Mesothelial cell of epicardium (in vitro differentiated cells): ENCODE measurements around the gene EDNRA. TPM values are rescaled to one million over a fixed set of nuclear protein-coding genes. Genes with fewer than 3 reads are reported as not detected.

Experiments used
- DNase-seq, 2 experiments: peaks; one replicate each; pipeline ENCODE4 v3.0.0; 2021; ENCODE audit warnings: low spot score in 2 of 2; ENCODE audit not compliant: unreplicated experiment in 2 of 2
- H3K27ac Mint-ChIP-seq: 2 replicates; pipeline ENCODE4 v1.8.0; 2021; ENCODE audit warnings: mixed read lengths
- H3K27me3 Mint-ChIP-seq: 2 replicates; pipeline ENCODE4 v1.8.0; 2021; ENCODE audit warnings: low read depth, mixed read lengths
- H3K36me3 Mint-ChIP-seq: 2 replicates; pipeline ENCODE4 v1.8.0; 2021; ENCODE audit warnings: mixed read lengths
- H3K4me1 Mint-ChIP-seq: 2 replicates; pipeline ENCODE4 v1.8.0; 2021; ENCODE audit warnings: mixed read lengths
- H3K4me3 Mint-ChIP-seq: 2 replicates; pipeline ENCODE4 v1.8.0; 2021; ENCODE audit warnings: mild to moderate bottlenecking, moderate library complexity, mixed read lengths
- H3K9me3 Mint-ChIP-seq: 2 replicates; pipeline ENCODE4 v1.8.0; 2021; ENCODE audit warnings: mixed read lengths
- total RNA-seq: library from RNA; stranded (reverse); gene quantifications from 3 replicates; pipeline ENCODE4 v1.2.1, GENCODE V29; 2021
- TF ChIP-seq, protein P1 (sequence below): fragments of 200-600 bp; sonication (generic); IDR thresholded peaks from one replicate; pipeline ENCODE4 v1.5.0; 2021; ENCODE audit warnings: antibody characterized with exemption; ENCODE audit not compliant: unreplicated experiment

The EDNRA gene
- total RNA-seq, 1 donor from 2014 or later = 140 TPM

DNA sequence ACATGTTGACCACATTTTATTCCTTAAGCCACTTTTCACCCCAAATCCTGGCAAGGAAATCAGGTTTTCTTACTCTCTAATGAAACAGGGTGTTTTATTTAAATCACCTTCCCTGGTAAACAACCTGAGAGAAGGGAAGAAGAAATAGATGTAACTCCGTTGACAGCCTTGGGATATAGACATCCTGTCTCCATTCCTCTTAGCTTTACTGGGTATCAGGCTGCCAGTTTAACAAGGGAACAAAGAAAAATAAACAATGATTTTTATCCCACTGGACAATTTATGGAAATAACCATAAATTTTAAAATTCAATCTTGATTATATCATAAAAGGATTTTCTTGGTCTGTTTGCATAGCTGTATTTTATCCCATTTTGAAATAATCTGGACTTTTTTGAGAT is 49.2 kb downstream of the EDNRA start:
- Mint-ChIP-seq H3K27me3 (no peaks in the 10 kb centered on the region), H3K36me3 (peaks cover 38% of the 10 kb centered on the region), H3K9me3 (peaks cover 3% of the 10 kb centered on the region), H3K4me1 (peaks cover 60% of the 10 kb centered on the region), H3K27ac (peak overlapping the region; percentile 94), H3K4me3 (no peak overlapping the region)
- TF ChIP-seq, protein P1, sequence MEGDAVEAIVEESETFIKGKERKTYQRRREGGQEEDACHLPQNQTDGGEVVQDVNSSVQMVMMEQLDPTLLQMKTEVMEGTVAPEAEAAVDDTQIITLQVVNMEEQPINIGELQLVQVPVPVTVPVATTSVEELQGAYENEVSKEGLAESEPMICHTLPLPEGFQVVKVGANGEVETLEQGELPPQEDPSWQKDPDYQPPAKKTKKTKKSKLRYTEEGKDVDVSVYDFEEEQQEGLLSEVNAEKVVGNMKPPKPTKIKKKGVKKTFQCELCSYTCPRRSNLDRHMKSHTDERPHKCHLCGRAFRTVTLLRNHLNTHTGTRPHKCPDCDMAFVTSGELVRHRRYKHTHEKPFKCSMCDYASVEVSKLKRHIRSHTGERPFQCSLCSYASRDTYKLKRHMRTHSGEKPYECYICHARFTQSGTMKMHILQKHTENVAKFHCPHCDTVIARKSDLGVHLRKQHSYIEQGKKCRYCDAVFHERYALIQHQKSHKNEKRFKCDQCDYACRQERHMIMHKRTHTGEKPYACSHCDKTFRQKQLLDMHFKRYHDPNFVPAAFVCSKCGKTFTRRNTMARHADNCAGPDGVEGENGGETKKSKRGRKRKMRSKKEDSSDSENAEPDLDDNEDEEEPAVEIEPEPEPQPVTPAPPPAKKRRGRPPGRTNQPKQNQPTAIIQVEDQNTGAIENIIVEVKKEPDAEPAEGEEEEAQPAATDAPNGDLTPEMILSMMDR = no peak
- no peak for DNase-seq

DNA sequence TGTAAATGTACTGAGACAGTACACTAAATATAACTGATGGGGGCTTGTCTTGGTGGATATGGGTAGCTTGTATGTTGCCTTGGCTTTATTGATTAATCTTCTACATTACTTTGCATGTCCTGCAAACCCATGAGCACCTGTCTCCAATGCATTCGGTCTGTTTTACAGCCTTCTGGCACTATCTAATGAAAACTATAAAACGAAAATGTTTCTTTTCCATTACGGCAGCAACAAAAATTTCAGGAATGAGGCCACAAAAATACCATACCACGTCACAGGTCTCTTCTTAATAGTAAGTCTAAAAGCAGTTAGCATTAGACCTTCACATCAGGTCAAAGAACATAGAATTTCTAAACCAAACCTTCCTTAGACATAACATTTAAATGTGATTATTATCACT is 49.8 kb downstream of the EDNRA start:
- no peak overlapping the region for H3K4me3 Mint-ChIP-seq
- peaks cover 3% of the 10 kb centered on the region for H3K9me3 Mint-ChIP-seq
- peaks cover 61% of the 10 kb centered on the region for H3K4me1 Mint-ChIP-seq
- TF ChIP-seq, protein P1 = no peak
- H3K36me3 Mint-ChIP-seq = peaks cover 38% of the 10 kb centered on the region
- peak overlapping the region; percentile 94 for H3K27ac Mint-ChIP-seq
- no peaks in the 10 kb centered on the region for H3K27me3 Mint-ChIP-seq
- DNase-seq = no peak

DNA sequence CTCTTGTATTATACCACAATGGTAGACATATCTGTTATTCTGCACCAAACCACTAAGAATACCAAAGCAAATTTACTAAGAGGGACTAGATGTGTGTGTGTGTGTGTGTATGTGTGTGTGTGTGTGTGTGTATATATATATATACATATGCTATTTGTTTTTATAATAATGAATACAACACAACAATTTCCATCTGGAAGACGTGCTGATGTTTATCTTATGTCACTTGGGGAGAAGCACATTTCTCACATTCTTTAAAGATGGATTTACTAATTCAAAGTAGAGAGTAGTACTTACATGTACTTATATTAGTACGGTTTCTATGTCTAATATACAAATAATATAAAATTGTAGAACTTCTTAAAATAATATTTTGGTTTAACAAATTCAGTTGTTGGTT is 52.0 kb downstream of the EDNRA start:
- H3K4me1 Mint-ChIP-seq = peaks cover 60% of the 10 kb centered on the region
- H3K36me3 Mint-ChIP-seq = peaks cover 36% of the 10 kb centered on the region
- H3K9me3 Mint-ChIP-seq = peaks cover 3% of the 10 kb centered on the region
- H3K4me3 Mint-ChIP-seq = no peak overlapping the region
- DNase-seq = no peak
- H3K27me3 Mint-ChIP-seq = no peaks in the 10 kb centered on the region
- peak overlapping the region; percentile 84 for H3K27ac Mint-ChIP-seq
- TF ChIP-seq, protein P1 = no peak

DNA sequence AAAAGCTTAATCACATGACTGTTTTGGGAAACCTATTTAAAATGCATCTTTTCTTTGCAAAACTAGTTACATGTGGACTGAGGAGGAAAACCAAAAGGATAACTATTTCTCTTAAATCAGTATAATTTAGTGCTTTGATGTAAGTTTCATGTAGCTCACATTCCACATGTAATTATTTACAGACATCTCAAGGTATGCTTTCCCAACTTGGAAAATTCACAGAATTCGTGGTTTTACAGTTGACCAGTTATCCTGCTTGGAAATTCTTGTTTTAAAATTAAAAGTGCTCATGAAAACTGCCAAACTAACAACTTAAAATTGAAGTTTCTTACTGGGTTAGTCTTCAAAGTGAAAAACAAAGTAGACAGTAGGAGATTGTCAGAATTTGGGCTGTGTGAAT is 52.4 kb downstream of the EDNRA start:
- no peaks in the 10 kb centered on the region for H3K27me3 Mint-ChIP-seq
- H3K4me3 Mint-ChIP-seq = no peak overlapping the region
- peaks cover 3% of the 10 kb centered on the region for H3K9me3 Mint-ChIP-seq
- H3K36me3 Mint-ChIP-seq = peaks cover 35% of the 10 kb centered on the region
- peak overlapping the region; percentile 95 for H3K27ac Mint-ChIP-seq
- H3K4me1 Mint-ChIP-seq = peaks cover 60% of the 10 kb centered on the region
- DNase-seq = no peak
- TF ChIP-seq, protein P1 = no peak

DNA sequence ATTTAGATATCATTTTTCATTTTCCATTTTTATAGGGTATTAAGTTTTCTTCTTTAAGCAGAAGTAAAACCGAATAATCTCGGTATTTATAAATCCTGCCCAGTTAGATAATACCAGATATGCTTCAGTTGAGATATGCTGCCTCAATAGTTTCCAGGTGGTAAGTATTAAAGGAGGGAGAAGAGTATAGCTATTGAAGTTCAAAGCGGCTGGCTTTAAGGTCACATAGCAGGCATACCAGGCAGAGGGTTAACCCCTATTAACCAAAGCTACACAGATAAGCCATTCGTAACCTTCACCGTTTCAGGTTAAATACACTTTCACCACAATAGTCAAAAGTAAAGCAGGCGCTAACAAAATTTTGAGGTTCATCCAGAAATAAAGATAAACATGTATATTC is 54.2 kb downstream of the EDNRA start:
- Mint-ChIP-seq H3K4me1 (peaks cover 61% of the 10 kb centered on the region), H3K4me3 (no peak overlapping the region), H3K27ac (peak overlapping the region; percentile 93), H3K9me3 (peaks cover 3% of the 10 kb centered on the region), H3K27me3 (no peaks in the 10 kb centered on the region), H3K36me3 (peaks cover 35% of the 10 kb centered on the region)
- DNase-seq = no peak
- TF ChIP-seq, protein P1 = no peak

DNA sequence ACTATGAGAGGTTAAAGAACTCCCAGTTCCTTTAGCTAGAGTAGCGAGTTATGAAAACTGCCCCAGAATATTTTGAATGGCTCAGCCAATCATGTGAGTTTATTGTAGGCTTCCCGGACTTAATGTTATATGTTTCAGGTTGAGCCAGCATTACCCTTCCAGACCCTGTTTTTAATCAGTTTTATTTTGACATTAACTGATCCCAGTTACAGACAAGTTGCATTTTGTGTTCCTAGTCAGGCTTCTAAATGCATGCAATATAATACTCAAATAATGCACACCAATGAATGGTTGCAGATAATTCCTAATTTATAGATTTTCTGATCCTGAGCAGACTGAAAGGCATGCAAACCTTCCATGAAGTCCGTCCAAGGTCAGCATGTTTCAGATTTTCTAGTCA is 57.8 kb downstream of the EDNRA start:
- no peaks in the 10 kb centered on the region for H3K9me3 Mint-ChIP-seq
- no peak for DNase-seq
- peak overlapping the region; percentile 74 for H3K27ac Mint-ChIP-seq
- no peaks in the 10 kb centered on the region for H3K27me3 Mint-ChIP-seq
- peaks cover 38% of the 10 kb centered on the region for H3K4me1 Mint-ChIP-seq
- peaks cover 45% of the 10 kb centered on the region for H3K36me3 Mint-ChIP-seq
- TF ChIP-seq, protein P1 = no peak
- no peak overlapping the region for H3K4me3 Mint-ChIP-seq
